Measurements from ENCODE around the gene C20orf204. TPM values are rescaled to one million over a fixed set of nuclear protein-coding genes. Genes with fewer than 3 reads are reported as not detected.

C20orf204 gene
- total and polyA plus RNA-seq, 12 donors: 0.05 to 4.8 (median 0.46) TPM

DNA sequence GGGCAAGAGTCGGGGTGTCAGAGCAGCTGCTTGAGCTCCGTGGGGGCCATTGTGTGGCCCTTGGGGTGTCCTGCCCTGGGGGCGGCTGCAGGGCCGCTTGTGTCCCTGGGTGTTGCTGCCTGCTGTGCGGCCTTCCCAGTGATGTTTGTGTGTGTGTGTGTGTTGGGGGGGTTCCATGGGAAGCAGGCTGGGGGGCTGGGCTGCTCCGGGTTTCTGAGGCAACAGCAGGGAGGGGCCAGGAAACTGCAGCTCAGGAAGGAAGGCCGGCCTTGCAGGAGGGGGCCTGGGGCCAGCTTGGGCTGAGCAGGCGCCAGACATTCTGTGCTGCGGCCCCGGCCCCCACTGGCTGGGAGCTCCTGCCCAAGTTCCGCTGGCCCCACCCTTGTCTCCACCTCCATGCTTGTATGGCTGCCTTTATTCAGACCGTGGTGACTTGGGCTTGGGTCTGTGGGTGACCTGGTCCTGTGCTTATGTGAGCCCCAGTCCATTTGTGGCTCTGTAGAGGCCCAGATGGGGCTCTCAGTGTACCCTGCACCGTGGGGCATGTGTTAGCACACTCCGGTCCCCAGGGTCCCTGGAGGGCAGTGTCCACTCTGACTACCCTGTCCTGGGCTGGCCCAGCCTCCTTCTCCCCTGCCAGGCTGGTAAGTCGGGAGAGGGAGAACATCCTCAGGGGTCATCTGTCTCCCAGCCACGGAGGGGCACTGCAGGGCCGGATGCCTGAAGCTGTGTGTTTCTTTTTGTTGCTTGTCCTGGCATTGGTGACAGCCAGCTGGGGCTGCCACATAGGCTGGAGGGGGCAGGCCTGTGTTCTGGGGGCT, 18.1 kb downstream of the C20orf204 start:
- Histone ChIP-seq H3K4me3 (no peak overlapping the region), H3K27ac (peak overlapping the region in 2 of 5 donors; percentile 16 to 80), H3K9me3 (replicated peaks in 1 of 3) (no peaks in the 10 kb centered on the region), H3K4me1 (replicated peaks in 1 of 2) (no peaks in the 10 kb centered on the region), H3K27me3 (peaks cover 41% of the 10 kb centered on the region), H3K36me3 (replicated peaks in 1 of 2) (no peaks in the 10 kb centered on the region)
- TF ChIP-seq CTCF (IDR thresholded peaks at IDR 0.05): peak in 2 of 6 experiments; percentile 5 to 8
- TF ChIP-seq POLR2A (IDR thresholded peaks at IDR 0.05): peak in 1 of 2 donors; percentile 26
- peak in 5 of 7 donors; percentile 33 to 79 (median 66) for DNase-seq
- 29 to 48% (median 37%) methylated on average over 4 to 17 of the region's 17 CpGs for WGBS, 4 donors
- intact Hi-C loops (cut with DNase I): no loop called here

DNA sequence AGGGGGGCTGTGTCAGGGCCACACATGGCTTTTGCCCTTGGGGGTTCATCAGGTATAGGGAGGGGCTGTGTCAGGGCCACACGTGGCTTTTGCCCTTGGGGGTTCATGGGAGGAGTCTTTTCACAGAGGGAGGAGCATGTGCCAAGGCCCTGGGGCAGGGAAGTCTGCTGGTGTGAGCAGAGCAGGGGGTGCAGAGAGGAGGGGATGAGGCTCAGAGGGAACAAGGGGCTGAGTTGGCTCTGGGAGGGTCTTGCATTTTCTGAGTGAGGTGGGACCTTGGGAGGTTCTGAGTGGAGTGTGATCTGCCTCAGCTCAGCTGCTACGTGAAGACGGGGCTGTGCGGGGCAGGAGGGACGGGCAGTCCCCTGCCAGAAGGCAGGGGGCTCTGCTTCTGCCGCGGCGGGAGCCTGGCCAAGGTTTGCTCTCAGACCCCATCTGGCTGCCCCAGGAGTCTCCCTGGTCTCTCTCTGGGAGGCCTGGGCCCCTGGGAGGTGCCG, 19.5 kb downstream of the C20orf204 start:
- Histone ChIP-seq H3K27ac (peak overlapping the region in 3 of 5 donors; percentile 11 to 72 (median 41)), H3K4me3 (no peak overlapping the region), H3K9me3 (replicated peaks in 1 of 3) (no peaks in the 10 kb centered on the region), H3K4me1 (replicated peaks in 1 of 2) (no peaks in the 10 kb centered on the region), H3K36me3 (replicated peaks in 1 of 2) (no peaks in the 10 kb centered on the region), H3K27me3 (peaks cover 31% of the 10 kb centered on the region)
- intact Hi-C loops (cut with DNase I): no loop called here
- 34 to 62% (median 55%) methylated on average over 2 to 9 of the region's 9 CpGs for WGBS, 4 donors
- TF ChIP-seq POLR2A (IDR thresholded peaks at IDR 0.05) (no peak), CTCF (IDR thresholded peaks at IDR 0.05) (no peak)
- no peak for DNase-seq

GRCh38 chr20:64055893-64056638, 20.1 kb downstream of the C20orf204 start:
- H3K36me3 ChIP-seq (replicated peaks in 1 of 2): no peaks in the 10 kb centered on the region
- H3K4me3 ChIP-seq: no peak overlapping the region
- H3K27ac ChIP-seq: peak overlapping the region in 3 of 5 donors; percentile 11 to 72 (median 41)
- H3K4me1 ChIP-seq (replicated peaks in 1 of 2): no peaks in the 10 kb centered on the region
- H3K27me3 ChIP-seq: peaks cover 24% of the 10 kb centered on the region
- TF ChIP-seq POLR2A (IDR thresholded peaks at IDR 0.05) (no peak), CTCF (IDR thresholded peaks at IDR 0.05) (peak in 1 of 6 experiments; percentile 4)
- 37 to 55% (median 41%) methylated on average over 7 to 22 of the region's 22 CpGs for WGBS, 4 donors
- intact Hi-C loops (cut with DNase I): no loop called here
- no peaks in the 10 kb centered on the region for H3K9me3 ChIP-seq (replicated peaks in 1 of 3)
- DNase-seq: peak in 5 of 7 donors; percentile 51 to 71 (median 63)

DNA sequence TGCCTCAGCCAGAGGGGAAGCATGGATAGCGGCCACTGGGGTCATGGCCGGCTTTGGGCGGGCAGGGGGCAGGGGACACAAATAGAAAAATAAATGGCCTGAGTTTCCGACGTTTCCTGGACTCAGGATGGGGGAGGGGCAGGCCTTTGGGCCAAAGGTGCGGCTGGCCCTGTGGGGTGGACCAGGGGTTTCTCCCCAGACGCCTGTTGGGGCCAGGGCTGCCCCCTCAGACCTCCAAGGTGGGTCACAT, 20.6 kb downstream of the C20orf204 start:
- no peaks in the 10 kb centered on the region for H3K4me1 ChIP-seq (replicated peaks in 1 of 2)
- peaks cover 22% of the 10 kb centered on the region for H3K27me3 ChIP-seq
- no peaks in the 10 kb centered on the region for H3K36me3 ChIP-seq (replicated peaks in 1 of 2)
- no peaks in the 10 kb centered on the region for H3K9me3 ChIP-seq (replicated peaks in 1 of 3)
- intact Hi-C loops (cut with DNase I): no loop called here
- H3K4me3 ChIP-seq: no peak overlapping the region
- DNase-seq: peak in 3 of 7 donors; percentile 46 to 73 (median 50)
- 29 to 34% (median 31%) methylated on average over 6 to 7 of the region's 7 CpGs for WGBS, 4 donors
- H3K27ac ChIP-seq: peak overlapping the region in 2 of 5 donors; percentile 38 to 72
- TF ChIP-seq CTCF (IDR thresholded peaks at IDR 0.05): no peak
- no peak for TF ChIP-seq POLR2A (IDR thresholded peaks at IDR 0.05)

Data from adrenal gland (tissue), 12 donors.